Gastroesophageal sphincter (tissue), 3 donors: Measurements from ENCODE around the gene TMEM163.

Source experiments
- CTCF ChIP-seq, 4 experiments: fragments of 200-600 bp in 2 of 4; fragments of 450-650 bp in 2 of 4; sonication (generic) in 1 of 4; IDR thresholded peaks; one replicate each; pipeline ENCODE4 v1.5.1; 2017 to 2019; ENCODE audit warnings: antibody characterized with exemption in 4 of 4, mild to moderate bottlenecking in 2 of 4, moderate library complexity in 2 of 4
- POLR2A ChIP-seq, 2 donors: fragments of 450-650 bp; IDR thresholded peaks; one replicate each; pipeline ENCODE4 v1.6.1; 2017; ENCODE audit warnings: antibody characterized with exemption in 2 of 2, mild to moderate bottlenecking in 2 of 2, moderate library complexity in 1 of 2
- POLR2AphosphoS5 ChIP-seq: sonication (generic); formaldehyde crosslinking; IDR thresholded peaks from one replicate; pipeline ENCODE4 v1.6.1; 2017; ENCODE audit warnings: antibody characterized with exemption

GRCh38 chr2:134448650-134449049 is 270.1 kb downstream of the TMEM163 start:
- TF ChIP-seq POLR2A (IDR thresholded peaks at IDR 0.05), result no peak
- TF ChIP-seq POLR2AphosphoS5, result no peak
- TF ChIP-seq CTCF (IDR thresholded peaks at IDR 0.05), result no peak
